ENCODE measurements around the gene ACSS3. TPM values are rescaled to one million over a fixed set of nuclear protein-coding genes. Genes with fewer than 3 reads are reported as not detected.

The ACSS3 gene
- total RNA-seq, 1 experiment from 2014 or later = 7.7 TPM

GRCh38 chr12:81159856-81160255 is 82.0 kb downstream of the ACSS3 start:
- Histone ChIP-seq H3K4me3 (ENCODE audit: low read depth, low read length, poor library complexity, severe bottlenecking) (no peak overlapping the region), H3K36me3 (ENCODE audit: insufficient read depth, low read length, poor library complexity, severe bottlenecking) (no peaks in the 10 kb centered on the region), H3K9me3 (ENCODE audit: low read depth, low read length, poor library complexity, severe bottlenecking) (no peaks in the 10 kb centered on the region), H3K27me3 (replicated peaks; ENCODE audit: insufficient read depth, low read depth, low read length, poor library complexity) (no peaks in the 10 kb centered on the region), H3K27ac (ENCODE audit: low read depth, low read length, poor library complexity, severe bottlenecking) (no peak overlapping the region), H3K4me1 (ENCODE audit: insufficient read depth, low read length, poor library complexity, severe bottlenecking) (no peaks in the 10 kb centered on the region)
- DNase-seq (ENCODE audit: low spot score) = no peak
- ChIA-PET POLR2A (ENCODE audit: low non-redundant PET) (no interaction called here), CTCF (no interaction called here)
- no peak for TF ChIP-seq CTCF (conservative IDR thresholded peaks at IDR 0.05; ENCODE audit: low read depth, low read length)
- TF ChIP-seq EZH2 (IDR thresholded peaks at IDR 0.05; ENCODE audit: borderline replicate concordance, low read depth, low read length, poor library complexity, severe bottlenecking) = no peak
- intact Hi-C loops (cut with micrococcal nuclease; ENCODE audit: unreplicated experiment) = no loop called here
- BruUV-seq (replicated peaks) = no TSS peak

DNA sequence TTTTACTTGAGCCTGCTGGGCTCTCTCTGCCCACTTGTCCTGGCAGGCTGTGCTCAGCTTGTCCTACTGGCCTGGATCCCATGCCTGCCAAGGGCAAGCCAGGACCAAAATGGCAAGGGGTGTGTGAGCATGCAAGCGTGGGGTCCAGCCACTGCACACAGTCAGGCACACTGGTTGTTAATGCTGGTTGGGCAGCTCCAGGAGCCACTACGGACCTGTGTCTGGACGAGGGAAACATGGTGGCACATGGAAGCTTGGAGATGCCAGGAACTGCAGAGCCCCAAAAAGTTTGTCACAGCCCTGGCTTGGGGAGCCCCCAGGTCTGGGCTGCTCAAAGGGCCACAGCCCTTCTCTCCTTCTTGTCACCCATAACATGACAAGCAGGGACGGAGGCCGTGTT is 83.8 kb downstream of the ACSS3 start:
- no peak overlapping the region for H3K4me3 ChIP-seq (ENCODE audit: low read depth, low read length, poor library complexity, severe bottlenecking)

DNA sequence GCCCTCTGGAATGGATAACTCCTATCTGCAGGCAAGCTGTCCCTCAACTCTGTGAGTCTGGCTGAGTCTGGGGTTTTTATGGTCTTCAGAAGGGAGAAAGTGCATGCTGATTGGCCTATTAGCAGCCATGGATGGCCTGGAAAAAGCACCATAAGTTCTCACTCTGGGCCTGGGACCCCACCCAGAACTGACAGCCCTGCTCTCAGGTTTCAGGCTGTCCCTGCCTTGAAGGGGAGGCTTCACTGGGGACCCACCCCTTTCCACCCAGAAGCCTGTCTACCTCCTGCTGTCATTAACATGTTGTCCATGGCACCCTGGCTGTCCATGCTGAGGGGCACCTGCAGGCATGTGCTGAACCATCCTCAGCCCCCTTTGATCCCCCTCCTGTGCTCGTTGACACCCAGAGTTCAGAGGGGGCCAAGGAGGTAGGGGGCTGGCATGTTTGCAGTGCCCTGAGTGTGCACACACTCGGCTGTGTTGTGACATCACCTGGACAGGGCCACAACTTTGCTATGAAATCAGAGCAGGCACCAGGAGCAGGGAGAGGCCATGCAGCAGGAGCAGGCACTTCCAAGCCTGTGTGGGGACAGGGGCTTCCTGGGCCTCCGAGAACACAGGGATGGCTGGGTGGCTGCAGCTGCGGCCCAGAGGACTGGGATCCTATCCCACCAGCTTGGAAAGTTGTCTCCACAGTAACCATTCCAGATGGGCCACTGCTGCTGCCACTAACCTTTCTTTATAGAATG is 84.7 kb downstream of the ACSS3 start:
- no peak for DNase-seq (ENCODE audit: low spot score)
- POLR2A ChIA-PET (ENCODE audit: low non-redundant PET) = no interaction called here
- TF ChIP-seq CTCF (conservative IDR thresholded peaks at IDR 0.05; ENCODE audit: low read depth, low read length) (no peak), EZH2 (IDR thresholded peaks at IDR 0.05; ENCODE audit: borderline replicate concordance, low read depth, low read length, poor library complexity, severe bottlenecking) (no peak)
- CTCF ChIA-PET = no interaction called here
- no TSS peak for BruUV-seq (replicated peaks)
- Histone ChIP-seq H3K27ac (ENCODE audit: low read depth, low read length, poor library complexity, severe bottlenecking) (no peak overlapping the region), H3K9me3 (ENCODE audit: low read depth, low read length, poor library complexity, severe bottlenecking) (no peaks in the 10 kb centered on the region), H3K4me3 (ENCODE audit: low read depth, low read length, poor library complexity, severe bottlenecking) (no peak overlapping the region), H3K27me3 (replicated peaks; ENCODE audit: insufficient read depth, low read depth, low read length, poor library complexity) (no peaks in the 10 kb centered on the region), H3K4me1 (ENCODE audit: insufficient read depth, low read length, poor library complexity, severe bottlenecking) (peaks cover 8% of the 10 kb centered on the region), H3K36me3 (ENCODE audit: insufficient read depth, low read length, poor library complexity, severe bottlenecking) (no peaks in the 10 kb centered on the region)
- intact Hi-C loops (cut with micrococcal nuclease; ENCODE audit: unreplicated experiment) = no loop called here

More for the DNA sequence above, 83.8 kb downstream of the ACSS3 start:
- no peaks in the 10 kb centered on the region for H3K36me3 ChIP-seq (ENCODE audit: insufficient read depth, low read length, poor library complexity, severe bottlenecking)
- no TSS peak for BruUV-seq (replicated peaks)
- intact Hi-C loops (cut with micrococcal nuclease; ENCODE audit: unreplicated experiment) = no loop called here
- H3K27ac ChIP-seq (ENCODE audit: low read depth, low read length, poor library complexity, severe bottlenecking) = no peak overlapping the region
- DNase-seq (ENCODE audit: low spot score) = no peak
- TF ChIP-seq EZH2 (IDR thresholded peaks at IDR 0.05; ENCODE audit: borderline replicate concordance, low read depth, low read length, poor library complexity, severe bottlenecking) (no peak), CTCF (conservative IDR thresholded peaks at IDR 0.05; ENCODE audit: low read depth, low read length) (no peak)
- H3K27me3 ChIP-seq (replicated peaks; ENCODE audit: insufficient read depth, low read depth, low read length, poor library complexity) = no peaks in the 10 kb centered on the region
- no peaks in the 10 kb centered on the region for H3K9me3 ChIP-seq (ENCODE audit: low read depth, low read length, poor library complexity, severe bottlenecking)
- ChIA-PET CTCF (no interaction called here), POLR2A (ENCODE audit: low non-redundant PET) (no interaction called here)
- peaks cover under 1% of the 10 kb centered on the region for H3K4me1 ChIP-seq (ENCODE audit: insufficient read depth, low read length, poor library complexity, severe bottlenecking)

All from A673 (cell line).